Lung (tissue), 12 donors: ENCODE measurements around the gene GABBR2. TPM values are rescaled to one million over a fixed set of nuclear protein-coding genes. Genes with fewer than 3 reads are reported as not detected.

Experiments
- ATAC-seq: fragments of 200-7000 bp; cut with Tn5 transposase; one replicate; pipeline ENCODE4 v1.9.1; 2020; ENCODE audit warnings: moderate number of reproducible peaks; ENCODE audit not compliant: insufficient read depth, low FRiP score
- DNase-seq, 3 donors: peaks; one replicate each; pipeline ENCODE4 v3.0.0-alpha.2; 2013 to 2017
- H3K27ac ChIP-seq, 2 donors: one replicate each; pipeline ENCODE4 v1.5.1; 2013; ENCODE audit warnings: mild to moderate bottlenecking in 2 of 2, moderate library complexity in 2 of 2, control low read depth in 1 of 2, inconsistent platforms in 1 of 2, low read depth in 1 of 2, low read length in 1 of 2
- H3K27me3 ChIP-seq, 3 donors: one replicate each; pipeline ENCODE4 v1.5.1; 2013; ENCODE audit warnings: low read length in 2 of 3; ENCODE audit not compliant: control insufficient read depth in 3 of 3, insufficient read depth in 3 of 3
- H3K36me3 ChIP-seq, 4 donors: one replicate each; pipeline ENCODE4 v1.5.1; 2013; ENCODE audit warnings: low read length in 4 of 4, mild to moderate bottlenecking in 1 of 4, moderate library complexity in 1 of 4; ENCODE audit not compliant: control insufficient read depth in 4 of 4, insufficient read depth in 4 of 4
- H3K4me1 ChIP-seq, 5 donors: one replicate each; pipeline ENCODE4 v1.5.1; 2013; ENCODE audit warnings: low read length in 5 of 5, mild to moderate bottlenecking in 2 of 5, moderate library complexity in 1 of 5; ENCODE audit not compliant: control insufficient read depth in 5 of 5, insufficient read depth in 5 of 5
- H3K4me3 ChIP-seq: one replicate; pipeline ENCODE4 v1.5.1; 2013; ENCODE audit warnings: mild to moderate bottlenecking, control low read depth, moderate library complexity
- H3K9ac ChIP-seq, 2 donors: one replicate each; pipeline ENCODE4 v1.5.1; 2013; ENCODE audit warnings: low read length in 2 of 2, control low read depth in 1 of 2; ENCODE audit not compliant: insufficient read depth in 1 of 2
- H3K9me3 ChIP-seq, 4 donors: one replicate each; pipeline ENCODE4 v1.5.1; 2013; ENCODE audit warnings: low read length in 3 of 4, mild to moderate bottlenecking in 1 of 4, moderate library complexity in 1 of 4; ENCODE audit not compliant: control insufficient read depth in 4 of 4, insufficient read depth in 3 of 4
- CTCF ChIP-seq: IDR thresholded peaks from 2 replicates; pipeline ENCODE4 v1.5.1; 2012; ENCODE audit warnings: mild to moderate bottlenecking; ENCODE audit errors: control extremely low read depth, extremely low read depth
- WGBS, 2 donors: extraction: QIAGEN DNeasy Blood & Tissue Kit; methylation state at CpG; one replicate each; pipeline ENCODE4 v1.1.7; 2013; 5-methylcytosine and 5-hydroxymethylcytosine counted together
- polyA plus RNA-seq, 2 donors: library from polyadenylated mRNA; stranded (reverse); fragments of 200-250 nt; gene quantifications; one replicate each; pipeline ENCODE4 v1.2.1, GENCODE V29; 2013
- total RNA-seq, 2 donors: library from RNA; depleted of rRNA in 1 of 2; stranded (reverse); fragments of >200 nt in 1 of 2; gene quantifications; one replicate each; pipeline ENCODE4 v1.2.1, GENCODE V29; 2014 to 2021
- donor health status: control.
- donor health status: control.
- donor health status: Bipolar disorder and iron deficiency.
- donor health status: healthy.
- donor health status: DM: yes; HTN: yes; CAD: no.

Gene GABBR2
- total and polyA plus RNA-seq, 4 donors: 0.40 to 1.8 (median 0.64) TPM

GRCh38 chr9:98564714-98565113, 144.0 kb downstream of the GABBR2 start:
- Histone ChIP-seq H3K9me3 (no peaks in the 10 kb centered on the region), H3K9ac (no peak overlapping the region), H3K27me3 (no peaks in the 10 kb centered on the region), H3K36me3 (no peaks in the 10 kb centered on the region), H3K4me1 (no peaks in the 10 kb centered on the region), H3K27ac (no peak overlapping the region), H3K4me3 (no peak overlapping the region)
- TF ChIP-seq CTCF: no peak
- 87 to 92% methylated on average over 4 of the region's 4 CpGs for WGBS, 2 donors
- ATAC-seq: no peak
- DNase-seq: no peak

GRCh38 chr9:98563988-98564387, 144.7 kb downstream of the GABBR2 start:
- Histone ChIP-seq H3K9ac (no peak overlapping the region), H3K4me3 (no peak overlapping the region), H3K9me3 (no peaks in the 10 kb centered on the region), H3K4me1 (no peaks in the 10 kb centered on the region), H3K36me3 (no peaks in the 10 kb centered on the region), H3K27ac (no peak overlapping the region), H3K27me3 (no peaks in the 10 kb centered on the region)
- ATAC-seq (no peak), DNase-seq (no peak)
- 91 to 94% methylated on average over 6 of the region's 6 CpGs for WGBS, 2 donors
- TF ChIP-seq CTCF: no peak

- Histone ChIP-seq H3K27me3 (no peaks in the 10 kb centered on the region), H3K4me1 (no peaks in the 10 kb centered on the region), H3K36me3 (no peaks in the 10 kb centered on the region), H3K27ac (no peak overlapping the region), H3K9me3 (no peaks in the 10 kb centered on the region), H3K4me3 (no peak overlapping the region), H3K9ac (no peak overlapping the region)
- no peak for TF ChIP-seq CTCF
- no peak for ATAC-seq
- no peak for DNase-seq
- 82 to 87% methylated on average over 14 of the region's 14 CpGs for WGBS, 2 donors
These were observed 145.4 kb downstream of the GABBR2 start for GRCh38 chr9:98563212-98563907.

GRCh38 chr9:98559561-98559960, 149.2 kb downstream of the GABBR2 start:
- no peak for TF ChIP-seq CTCF
- H3K27me3 ChIP-seq: no peaks in the 10 kb centered on the region
- no peak overlapping the region for H3K27ac ChIP-seq
- H3K9ac ChIP-seq: no peak overlapping the region
- no peak for DNase-seq
- H3K4me1 ChIP-seq: no peaks in the 10 kb centered on the region
- no peak for ATAC-seq
- H3K36me3 ChIP-seq: no peaks in the 10 kb centered on the region
- no peak overlapping the region for H3K4me3 ChIP-seq
- no peaks in the 10 kb centered on the region for H3K9me3 ChIP-seq
